Gastroesophageal sphincter (tissue), 4 donors: ENCODE data around the gene CACNA2D3. TPM values are rescaled to one million over a fixed set of nuclear protein-coding genes. Genes with fewer than 3 reads are reported as not detected.

Source experiments
- ATAC-seq: fragments of 150-250 bp; one replicate; pipeline ENCODE4 v1.9.1; 2016; ENCODE audit warnings: mild to moderate bottlenecking, moderate library complexity
- H3K27ac ChIP-seq, 4 donors: fragments of 200-600 bp; sonication (generic) in 3 of 4; 1 replicate in 3 of 4; 2 replicates in 1 of 4; pipeline ENCODE4 v1.5.1; 2016 to 2019
- H3K27me3 ChIP-seq: fragments of 200-600 bp; sonication (generic); one replicate; pipeline ENCODE4 v1.5.1; 2019
- H3K36me3 ChIP-seq, 2 donors: fragments of 200-600 bp; sonication (generic); one replicate each; pipeline ENCODE4 v1.5.1; 2019; ENCODE audit warnings: control low read depth in 1 of 2
- H3K4me1 ChIP-seq, 3 donors: fragments of 200-600 bp; sonication (generic); 1 replicate in 2 of 3; 2 replicates in 1 of 3; pipeline ENCODE4 v1.5.1; 2016 to 2019; ENCODE audit warnings: control low read depth in 2 of 3
- H3K4me3 ChIP-seq, 2 donors: fragments of 200-600 bp; sonication (generic); one replicate each; pipeline ENCODE4 v1.5.1; 2019; ENCODE audit warnings: mild to moderate bottlenecking in 1 of 2, moderate library complexity in 1 of 2
- H3K9me3 ChIP-seq, 3 donors: fragments of 200-600 bp; sonication (generic); one replicate each; pipeline ENCODE4 v1.5.1; 2017 to 2019; ENCODE audit warnings: control low read depth in 2 of 3
- EP300 ChIP-seq: sonication (generic); formaldehyde crosslinking; IDR thresholded peaks from one replicate; pipeline ENCODE4 v1.6.1; 2017; ENCODE audit warnings: antibody characterized with exemption, mild to moderate bottlenecking
- POLR2A ChIP-seq, 2 donors: fragments of 450-650 bp; IDR thresholded peaks; one replicate each; pipeline ENCODE4 v1.6.1; 2017; ENCODE audit warnings: antibody characterized with exemption in 2 of 2, mild to moderate bottlenecking in 2 of 2, moderate library complexity in 1 of 2
- POLR2AphosphoS5 ChIP-seq: sonication (generic); formaldehyde crosslinking; IDR thresholded peaks from one replicate; pipeline ENCODE4 v1.6.1; 2017; ENCODE audit warnings: antibody characterized with exemption
- WGBS, 2 donors: methylation state at CpG; one replicate each; pipeline ENCODE4 v1.1.5; 2018; ENCODE audit warnings: low coverage in 1 of 2; 5-methylcytosine and 5-hydroxymethylcytosine counted together
- total RNA-seq, 4 donors: library from RNA; depleted of rRNA; stranded (reverse); fragments of >200 nt; gene quantifications; one replicate each; pipeline ENCODE4 v1.1.0, GENCODE V29; 2016
- TF ChIP-seq, protein P1 (sequence below), 4 experiments: fragments of 200-600 bp in 2 of 4; fragments of 450-650 bp in 2 of 4; sonication (generic) in 1 of 4; IDR thresholded peaks; one replicate each; pipeline ENCODE4 v1.5.1; 2017 to 2019; ENCODE audit warnings: antibody characterized with exemption in 4 of 4, mild to moderate bottlenecking in 2 of 4, moderate library complexity in 2 of 4

CACNA2D3 gene
- total RNA-seq, 4 donors from 2014 or later: 0.94 to 6.5 (median 3.5) TPM

GRCh38 chr3:54228806-54229205, 106.5 kb downstream of the CACNA2D3 start:
- no peak overlapping the region for H3K4me3 ChIP-seq

GRCh38 chr3:54232618-54233017, 110.3 kb downstream of the CACNA2D3 start:
- 83 to 85% methylated on average over 4 of the region's 4 CpGs for WGBS, 2 donors
- H3K4me1 ChIP-seq: no peaks in the 10 kb centered on the region

More at GRCh38 chr3:54228806-54229205, 106.5 kb downstream of the CACNA2D3 start:
- Histone ChIP-seq H3K4me1 (no peaks in the 10 kb centered on the region), H3K9me3 (no peaks in the 10 kb centered on the region), H3K27ac (no peak overlapping the region), H3K27me3 (no peaks in the 10 kb centered on the region), H3K36me3 (no peaks in the 10 kb centered on the region)
- 67 to 78% methylated on average over 4 to 5 of the region's 5 CpGs for WGBS, 2 donors
- ATAC-seq: no peak
- TF ChIP-seq EP300: no peak
- TF ChIP-seq, protein P1, sequence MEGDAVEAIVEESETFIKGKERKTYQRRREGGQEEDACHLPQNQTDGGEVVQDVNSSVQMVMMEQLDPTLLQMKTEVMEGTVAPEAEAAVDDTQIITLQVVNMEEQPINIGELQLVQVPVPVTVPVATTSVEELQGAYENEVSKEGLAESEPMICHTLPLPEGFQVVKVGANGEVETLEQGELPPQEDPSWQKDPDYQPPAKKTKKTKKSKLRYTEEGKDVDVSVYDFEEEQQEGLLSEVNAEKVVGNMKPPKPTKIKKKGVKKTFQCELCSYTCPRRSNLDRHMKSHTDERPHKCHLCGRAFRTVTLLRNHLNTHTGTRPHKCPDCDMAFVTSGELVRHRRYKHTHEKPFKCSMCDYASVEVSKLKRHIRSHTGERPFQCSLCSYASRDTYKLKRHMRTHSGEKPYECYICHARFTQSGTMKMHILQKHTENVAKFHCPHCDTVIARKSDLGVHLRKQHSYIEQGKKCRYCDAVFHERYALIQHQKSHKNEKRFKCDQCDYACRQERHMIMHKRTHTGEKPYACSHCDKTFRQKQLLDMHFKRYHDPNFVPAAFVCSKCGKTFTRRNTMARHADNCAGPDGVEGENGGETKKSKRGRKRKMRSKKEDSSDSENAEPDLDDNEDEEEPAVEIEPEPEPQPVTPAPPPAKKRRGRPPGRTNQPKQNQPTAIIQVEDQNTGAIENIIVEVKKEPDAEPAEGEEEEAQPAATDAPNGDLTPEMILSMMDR (IDR thresholded peaks at IDR 0.05): no peak

DNA sequence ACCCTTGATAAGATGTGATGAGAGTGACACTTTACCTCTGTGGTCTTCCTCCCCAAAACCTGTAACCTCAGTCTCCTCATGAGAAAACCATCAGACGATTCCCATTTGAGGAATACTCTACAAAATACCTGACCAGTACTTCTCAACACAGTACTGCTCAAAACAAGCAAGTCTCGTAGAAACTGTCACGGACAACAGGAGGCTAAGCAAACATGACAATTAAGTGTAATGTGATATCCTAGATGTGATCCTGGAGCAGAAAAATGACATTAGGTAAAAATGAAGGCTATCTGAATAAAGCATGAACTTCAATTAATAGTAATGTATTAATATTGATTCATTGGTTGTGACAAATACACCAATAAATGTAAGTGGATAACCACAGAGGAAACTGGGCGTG, 113.6 kb downstream of the CACNA2D3 start:
- Histone ChIP-seq H3K4me3 (no peak overlapping the region), H3K27me3 (no peaks in the 10 kb centered on the region), H3K27ac (no peak overlapping the region), H3K9me3 (no peaks in the 10 kb centered on the region), H3K36me3 (no peaks in the 10 kb centered on the region), H3K4me1 (no peaks in the 10 kb centered on the region)
- TF ChIP-seq POLR2A (IDR thresholded peaks at IDR 0.05): no peak
- TF ChIP-seq, protein P1 (IDR thresholded peaks at IDR 0.05): no peak
- TF ChIP-seq EP300: no peak
- TF ChIP-seq POLR2AphosphoS5: no peak
- whole genome bisulfite sequencing, 2 donors: 84 to 86% methylated on average over 4 of the region's 4 CpGs
- ATAC-seq: no peak

More at GRCh38 chr3:54232618-54233017, 110.3 kb downstream of the CACNA2D3 start:
- Histone ChIP-seq H3K27ac (no peak overlapping the region), H3K4me3 (no peak overlapping the region), H3K36me3 (no peaks in the 10 kb centered on the region), H3K27me3 (no peaks in the 10 kb centered on the region), H3K9me3 (no peaks in the 10 kb centered on the region)
- TF ChIP-seq POLR2AphosphoS5 (no peak), EP300 (no peak), POLR2A (IDR thresholded peaks at IDR 0.05) (no peak)
- TF ChIP-seq, protein P1 (IDR thresholded peaks at IDR 0.05): no peak
- ATAC-seq: no peak

DNA sequence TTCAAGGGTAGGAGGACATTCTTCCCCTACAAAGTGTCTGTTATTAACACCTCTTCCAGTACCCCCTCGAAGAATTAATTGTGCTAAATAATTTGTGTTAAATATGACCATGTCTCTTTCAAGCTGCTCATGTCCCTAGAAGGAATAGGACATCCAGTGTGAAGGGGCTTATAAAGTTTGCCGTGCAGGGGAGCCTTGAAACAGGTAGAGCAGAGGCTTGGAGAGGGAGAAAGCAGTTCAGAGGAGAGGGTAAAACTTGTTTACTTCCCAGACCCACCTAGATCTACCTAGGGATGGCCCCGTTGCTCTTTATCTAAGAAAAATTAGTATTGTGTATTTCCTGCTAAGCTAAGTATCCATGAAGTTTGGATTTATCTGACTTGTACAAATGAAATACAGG, 114.8 kb downstream of the CACNA2D3 start:
- no peaks in the 10 kb centered on the region for H3K36me3 ChIP-seq
- 54% methylated on average over 3 of the region's 3 CpGs for WGBS, 2 donors
- TF ChIP-seq POLR2A (IDR thresholded peaks at IDR 0.05) (no peak), POLR2AphosphoS5 (no peak), EP300 (no peak)
- TF ChIP-seq, protein P1 (IDR thresholded peaks at IDR 0.05): no peak
- H3K27ac ChIP-seq: no peak overlapping the region
- H3K9me3 ChIP-seq: no peaks in the 10 kb centered on the region
- no peaks in the 10 kb centered on the region for H3K27me3 ChIP-seq
- no peaks in the 10 kb centered on the region for H3K4me1 ChIP-seq
- H3K4me3 ChIP-seq: no peak overlapping the region
- ATAC-seq: no peak

DNA sequence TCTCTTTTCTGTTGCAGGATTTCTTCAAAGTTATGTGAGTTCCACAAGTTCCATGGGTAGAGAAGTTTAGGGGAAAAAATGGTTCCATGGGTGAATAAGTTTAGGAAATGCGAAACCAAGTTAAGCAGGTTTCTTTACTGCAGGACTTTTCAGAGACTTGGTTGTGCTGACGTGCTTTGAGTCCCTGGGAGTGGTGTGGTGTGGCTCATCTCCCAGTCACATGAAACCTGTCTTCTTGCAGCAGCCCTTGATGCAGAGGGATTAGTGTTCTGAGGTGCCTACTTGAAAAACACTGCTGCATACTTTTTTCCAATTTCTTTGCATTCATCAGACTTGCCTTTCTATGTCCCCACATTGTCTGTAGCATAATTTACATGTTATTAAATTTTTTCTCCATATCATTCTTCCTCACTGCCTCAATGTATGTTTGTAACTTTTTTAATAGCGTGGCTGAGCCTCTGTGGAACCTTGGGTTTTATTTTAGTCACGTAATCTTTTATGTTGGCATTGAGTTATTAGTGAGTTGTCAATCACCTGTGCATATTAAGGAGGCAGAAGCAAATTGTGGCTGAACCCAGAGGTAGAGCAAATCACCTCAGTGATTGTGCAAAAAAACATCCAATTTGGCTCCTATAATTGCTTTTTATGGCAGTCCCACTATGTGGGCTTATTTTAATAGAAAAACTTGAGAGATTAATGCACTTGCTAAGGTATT, 115.6 kb downstream of the CACNA2D3 start:
- H3K4me1 ChIP-seq: no peaks in the 10 kb centered on the region
- H3K9me3 ChIP-seq: no peaks in the 10 kb centered on the region
- no peak overlapping the region for H3K4me3 ChIP-seq
- WGBS, 2 donors: 81% methylated on average over 4 of the region's 4 CpGs; no CpG with 5 or more reads in 1 of the 2 donors
- no peak for ATAC-seq
- H3K27ac ChIP-seq: no peak overlapping the region
- H3K36me3 ChIP-seq: no peaks in the 10 kb centered on the region
- TF ChIP-seq POLR2AphosphoS5: no peak
- TF ChIP-seq, protein P1 (IDR thresholded peaks at IDR 0.05): no peak
- TF ChIP-seq POLR2A (IDR thresholded peaks at IDR 0.05): no peak
- TF ChIP-seq EP300: no peak
- no peaks in the 10 kb centered on the region for H3K27me3 ChIP-seq
